HepG2 (cell line): ENCODE results near the gene PGP. TPM values are rescaled to one million over a fixed set of nuclear protein-coding genes. Genes with fewer than 3 reads are reported as not detected.
A peak's percentile ranks its signal among the peaks of the same experiment; 100 is the strongest.

Source experiments
- ARHGAP35 ChIP-seq: sonication (generic); formaldehyde crosslinking; IDR thresholded peaks from 2 replicates; pipeline ENCODE4 v1.9.0; 2022; ENCODE audit warnings: mild to moderate bottlenecking, inconsistent platforms, moderate library complexity, missing genetic modification reagents, borderline replicate concordance
- DMTF1 ChIP-seq: sonication (generic); formaldehyde crosslinking; IDR thresholded peaks from 2 replicates; pipeline ENCODE4 v1.4.0; 2020; ENCODE audit warnings: mild to moderate bottlenecking, missing genetic modification reagents
- E2F1 ChIP-seq: sonication (generic); formaldehyde crosslinking; IDR thresholded peaks from 2 replicates; pipeline ENCODE4 v1.5.0; 2020; ENCODE audit warnings: missing genetic modification reagents
- ESRRA ChIP-seq: sonication (generic); formaldehyde crosslinking; IDR thresholded peaks from 2 replicates; pipeline ENCODE4 v1.5.1; 2020; ENCODE audit warnings: mild to moderate bottlenecking, low read depth, missing genetic modification reagents
- EZH2 ChIP-seq: conservative IDR thresholded peaks from 2 replicates; pipeline ENCODE4 v1.6.1; 2012; ENCODE audit warnings: mild to moderate bottlenecking, low read depth, low read length, moderate library complexity
- IRF2 ChIP-seq: IDR thresholded peaks from 2 replicates; pipeline ENCODE4 v1.6.1; 2018; ENCODE audit warnings: missing genetic modification reagents, missing compliant biosample characterization
- MEF2D ChIP-seq: sonication (generic); formaldehyde crosslinking; IDR thresholded peaks from 2 replicates; pipeline ENCODE4 v1.5.1; 2020; ENCODE audit warnings: mild to moderate bottlenecking, missing genetic modification reagents
- MEIS1 ChIP-seq: sonication (generic); formaldehyde crosslinking; IDR thresholded peaks from 2 replicates; pipeline ENCODE4 v1.9.0; 2021; ENCODE audit warnings: mild to moderate bottlenecking, missing genetic modification reagents, moderate library complexity, borderline replicate concordance
- NFKBIZ ChIP-seq: IDR thresholded peaks from 2 replicates; pipeline ENCODE4 v1.6.1; 2018; ENCODE audit warnings: missing genetic modification reagents, missing compliant biosample characterization
- NFYC ChIP-seq: IDR thresholded peaks from 2 replicates; pipeline ENCODE4 v1.6.1; 2016; ENCODE audit warnings: missing genetic modification reagents, missing compliant biosample characterization
- NR3C1 ChIP-seq: sonication (generic); formaldehyde crosslinking; IDR thresholded peaks from 2 replicates; pipeline ENCODE4 v1.4.0; 2020; ENCODE audit warnings: missing genetic modification reagents
- RARG ChIP-seq: sonication (generic); formaldehyde crosslinking; IDR thresholded peaks from 2 replicates; pipeline ENCODE4 v1.4.0; 2020; ENCODE audit warnings: low read depth, mild to moderate bottlenecking, missing genetic modification reagents
- SRSF1 ChIP-seq: fragments of 200-400 bp; formaldehyde crosslinking; optimal IDR thresholded peaks from 2 replicates; pipeline ENCODE3; 2017; ENCODE audit warnings: mild to moderate bottlenecking, low read depth, low read length, moderate library complexity
- ZFP41 ChIP-seq: sonication (generic); formaldehyde crosslinking; IDR thresholded peaks from 2 replicates; pipeline ENCODE4 v1.4.0; 2020; ENCODE audit warnings: mild to moderate bottlenecking, missing genetic modification reagents, borderline replicate concordance
- ZNF180 ChIP-seq: sonication (generic); formaldehyde crosslinking; IDR thresholded peaks from 2 replicates; pipeline ENCODE4 v1.4.0; 2020; ENCODE audit warnings: low read depth, missing genetic modification reagents, borderline replicate concordance
- ZNF652 ChIP-seq: IDR thresholded peaks from 2 replicates; pipeline ENCODE4 v1.6.1; 2016; ENCODE audit warnings: low read depth, borderline replicate concordance
- ZNF878 ChIP-seq: sonication (generic); formaldehyde crosslinking; IDR thresholded peaks from 2 replicates; pipeline ENCODE4 v1.8.1; 2023; ENCODE audit warnings: mild to moderate bottlenecking, missing genetic modification reagents, moderate library complexity
- polyA plus RNA-seq, 8 experiments: library from polyadenylated mRNA; depleted of rRNA in 3 of 8; stranded (reverse) in 7 of 8; unstranded in 1 of 8; fragments of >200 nt; fragmentation: Illumina TruSeq in 4 of 8; extraction: Trizol in 4 of 8; gene quantifications; 2 replicates each; pipeline versions ENCODE4 v1.2.1 to v1.2.3, GENCODE V29; 2011 to 2016; ENCODE audit warnings: low read depth in 4 of 8, missing spikeins in 1 of 8, mixed read lengths in 1 of 8; ENCODE audit not compliant: insufficient read depth in 1 of 8
- total RNA-seq, 5 experiments: library from RNA; depleted of rRNA; stranded (reverse); fragments of >200 nt; fragmentation: Illumina TruSeq; extraction: Trizol; gene quantifications; 2 replicates each; pipeline ENCODE4 v1.2.3, GENCODE V29; 2016; ENCODE audit warnings: low read depth in 1 of 5
- TF ChIP-seq, protein P1 (sequence below): sonication (generic); formaldehyde crosslinking; IDR thresholded peaks from 2 replicates; pipeline ENCODE4 v1.9.0; 2021; ENCODE audit warnings: missing genetic modification reagents, mild to moderate bottlenecking, borderline replicate concordance
- TF ChIP-seq, protein P2 (sequence below): sonication (generic); formaldehyde crosslinking; IDR thresholded peaks from 2 replicates; pipeline ENCODE4 v1.4.0; 2020; ENCODE audit warnings: missing genetic modification reagents, borderline replicate concordance
- TF ChIP-seq, protein P3 (sequence below): sonication (generic); formaldehyde crosslinking; IDR thresholded peaks from 2 replicates; pipeline ENCODE4 v1.5.1; 2020; ENCODE audit warnings: missing genetic modification reagents, mild to moderate bottlenecking, borderline replicate concordance

Gene PGP
- total and polyA plus RNA-seq, 2 of the 13 experiments (the other 11 are each of a cell fraction or from before 2014, with no cell fraction given): 7.3 to 18.3 TPM

DNA sequence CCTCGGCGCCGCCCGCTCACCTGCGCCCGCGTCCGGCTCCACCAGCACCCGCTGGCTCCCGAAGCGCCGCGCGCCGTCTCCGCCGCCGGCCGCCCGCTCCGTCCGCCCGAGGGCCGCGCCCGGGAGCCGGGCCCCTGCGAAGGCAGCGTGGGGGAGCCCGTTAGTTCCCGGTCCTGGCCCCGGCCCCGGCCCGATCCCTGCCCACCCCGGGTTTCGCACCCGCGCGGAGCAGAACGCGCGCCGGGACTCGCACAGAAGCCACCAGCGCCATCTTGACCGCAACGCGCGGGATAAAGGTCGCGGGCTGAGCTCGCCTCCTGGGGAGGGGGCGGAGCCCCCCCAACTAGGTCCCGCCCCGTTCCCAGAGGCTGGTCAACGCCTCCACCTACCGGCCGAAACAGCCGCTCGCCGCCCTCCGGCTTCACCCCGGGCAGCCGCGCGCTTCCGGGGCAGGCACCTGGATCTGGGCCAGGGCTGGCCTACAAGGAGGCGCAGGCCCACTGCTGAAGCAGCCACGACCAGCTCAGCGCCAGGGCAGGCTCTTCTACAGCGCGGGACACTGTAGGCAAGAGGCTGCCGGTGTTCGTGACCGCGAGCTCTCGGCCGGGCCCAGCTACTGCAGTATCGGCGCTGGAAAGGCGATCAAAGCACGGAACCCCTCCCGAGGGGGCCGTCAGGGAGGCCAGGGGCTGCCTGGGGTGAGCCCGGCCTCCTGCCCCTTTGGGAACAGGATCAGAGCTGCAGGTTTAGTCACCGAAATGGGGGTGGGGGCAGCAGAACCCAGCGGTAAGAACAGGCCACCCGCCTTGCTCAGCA is 36.9 kb upstream of the PGP start, which contains the start of gene ECI1 (continued):
- peak; percentile 71; the same call in 1 of the 2 replicates for TF ChIP-seq MEIS1 (CRISPR knock-in tag)
- no peak for TF ChIP-seq DMTF1 (CRISPR knock-in tag)
- TF ChIP-seq, protein P1, sequence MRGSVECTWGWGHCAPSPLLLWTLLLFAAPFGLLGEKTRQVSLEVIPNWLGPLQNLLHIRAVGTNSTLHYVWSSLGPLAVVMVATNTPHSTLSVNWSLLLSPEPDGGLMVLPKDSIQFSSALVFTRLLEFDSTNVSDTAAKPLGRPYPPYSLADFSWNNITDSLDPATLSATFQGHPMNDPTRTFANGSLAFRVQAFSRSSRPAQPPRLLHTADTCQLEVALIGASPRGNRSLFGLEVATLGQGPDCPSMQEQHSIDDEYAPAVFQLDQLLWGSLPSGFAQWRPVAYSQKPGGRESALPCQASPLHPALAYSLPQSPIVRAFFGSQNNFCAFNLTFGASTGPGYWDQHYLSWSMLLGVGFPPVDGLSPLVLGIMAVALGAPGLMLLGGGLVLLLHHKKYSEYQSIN (CRISPR knock-in tag): no peak
- TF ChIP-seq ZNF652 (CRISPR knock-in tag): peak; percentile 12; the same call in 1 of the 2 replicates
- no peak for TF ChIP-seq NR3C1 (CRISPR knock-in tag)
- no peak for TF ChIP-seq EZH2
- TF ChIP-seq RARG (CRISPR knock-in tag): no peak
- TF ChIP-seq ESRRA (CRISPR knock-in tag): peak; percentile 88
- TF ChIP-seq, protein P2, sequence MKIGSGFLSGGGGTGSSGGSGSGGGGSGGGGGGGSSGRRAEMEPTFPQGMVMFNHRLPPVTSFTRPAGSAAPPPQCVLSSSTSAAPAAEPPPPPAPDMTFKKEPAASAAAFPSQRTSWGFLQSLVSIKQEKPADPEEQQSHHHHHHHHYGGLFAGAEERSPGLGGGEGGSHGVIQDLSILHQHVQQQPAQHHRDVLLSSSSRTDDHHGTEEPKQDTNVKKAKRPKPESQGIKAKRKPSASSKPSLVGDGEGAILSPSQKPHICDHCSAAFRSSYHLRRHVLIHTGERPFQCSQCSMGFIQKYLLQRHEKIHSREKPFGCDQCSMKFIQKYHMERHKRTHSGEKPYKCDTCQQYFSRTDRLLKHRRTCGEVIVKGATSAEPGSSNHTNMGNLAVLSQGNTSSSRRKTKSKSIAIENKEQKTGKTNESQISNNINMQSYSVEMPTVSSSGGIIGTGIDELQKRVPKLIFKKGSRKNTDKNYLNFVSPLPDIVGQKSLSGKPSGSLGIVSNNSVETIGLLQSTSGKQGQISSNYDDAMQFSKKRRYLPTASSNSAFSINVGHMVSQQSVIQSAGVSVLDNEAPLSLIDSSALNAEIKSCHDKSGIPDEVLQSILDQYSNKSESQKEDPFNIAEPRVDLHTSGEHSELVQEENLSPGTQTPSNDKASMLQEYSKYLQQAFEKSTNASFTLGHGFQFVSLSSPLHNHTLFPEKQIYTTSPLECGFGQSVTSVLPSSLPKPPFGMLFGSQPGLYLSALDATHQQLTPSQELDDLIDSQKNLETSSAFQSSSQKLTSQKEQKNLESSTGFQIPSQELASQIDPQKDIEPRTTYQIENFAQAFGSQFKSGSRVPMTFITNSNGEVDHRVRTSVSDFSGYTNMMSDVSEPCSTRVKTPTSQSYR (CRISPR knock-in tag): no peak; the same call in 1 of the 2 replicates
- TF ChIP-seq E2F1 (CRISPR knock-in tag): peak; percentile 77
- TF ChIP-seq ARHGAP35 (CRISPR knock-in tag): peak; percentile 44; the same call in 1 of the 2 replicates
- peak; percentile 44; the same call in 1 of the 2 replicates for TF ChIP-seq NFYC
- no peak for TF ChIP-seq ZNF180 (CRISPR knock-in tag)
- TF ChIP-seq NFKBIZ (CRISPR knock-in tag): no peak
- peak; percentile 83; the same call in 1 of the 2 replicates for TF ChIP-seq MEF2D (CRISPR knock-in tag)
- peak; percentile 98 for TF ChIP-seq SRSF1
- TF ChIP-seq ZFP41 (CRISPR knock-in tag): no peak; the same call in 1 of the 2 replicates
- TF ChIP-seq, protein P3, sequence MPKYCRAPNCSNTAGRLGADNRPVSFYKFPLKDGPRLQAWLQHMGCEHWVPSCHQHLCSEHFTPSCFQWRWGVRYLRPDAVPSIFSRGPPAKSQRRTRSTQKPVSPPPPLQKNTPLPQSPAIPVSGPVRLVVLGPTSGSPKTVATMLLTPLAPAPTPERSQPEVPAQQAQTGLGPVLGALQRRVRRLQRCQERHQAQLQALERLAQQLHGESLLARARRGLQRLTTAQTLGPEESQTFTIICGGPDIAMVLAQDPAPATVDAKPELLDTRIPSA (CRISPR knock-in tag): peak; percentile 73; the same call in 1 of the 2 replicates
- TF ChIP-seq IRF2 (CRISPR knock-in tag): peak; percentile 87
- TF ChIP-seq ZNF878 (CRISPR knock-in tag): 0 out of 2 replicates have a peak, but pooled peaks have one; percentile 31
